AG08396 (cell line): ENCODE measurements around the gene PI4KA.
A peak's percentile ranks its signal among the peaks of the same experiment; 100 is the strongest.
"Not testable (repeated sequence)": the region's sequence is repeated elsewhere in the genome, so short reads cannot be mapped to it uniquely, and the experiment has no call there.

Source experiments
- DNase-seq: peaks from one replicate; pipeline ENCODE4 v3.0.0; 2012; ENCODE audit warnings: low spot score, mixed read lengths

Gene PI4KA

DNA sequence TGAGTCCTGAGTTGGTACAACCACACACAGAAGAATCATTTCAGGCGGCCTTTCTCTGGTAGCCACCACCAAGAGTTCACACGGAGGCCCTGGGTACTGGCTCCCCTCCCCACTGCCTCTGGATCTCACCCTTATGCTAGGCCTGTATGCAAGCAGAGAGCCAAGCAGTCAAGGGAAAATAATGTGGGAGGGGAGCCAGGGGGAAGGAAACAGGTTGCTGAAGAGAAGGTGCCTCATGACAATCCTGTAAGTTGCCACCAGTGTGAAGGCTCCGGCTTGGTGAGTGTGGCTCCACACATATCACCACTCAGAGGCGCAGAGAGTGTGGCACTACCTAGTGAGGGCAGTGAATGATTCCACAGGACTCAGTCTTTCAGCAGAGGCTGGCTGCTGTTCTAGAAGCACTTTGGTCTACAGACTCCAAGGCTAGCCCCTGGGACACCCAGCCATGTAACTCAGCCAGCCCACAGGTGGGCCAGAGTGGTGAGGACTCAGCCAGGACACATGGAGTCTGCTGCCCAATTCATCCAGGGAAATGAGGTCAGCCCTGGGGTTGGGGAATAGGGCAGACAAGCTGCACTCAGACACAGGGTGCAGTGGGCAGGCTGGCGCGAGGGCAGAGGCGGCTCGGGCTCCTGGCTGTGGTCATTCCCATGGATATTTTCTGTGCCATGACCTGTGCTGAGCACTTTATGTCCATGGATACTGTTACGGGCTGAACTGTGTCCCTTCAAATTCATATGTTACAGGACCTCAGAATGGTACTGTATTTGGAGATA, 133.7 kb downstream of the PI4KA start:
- DNase-seq: no peak

DNA sequence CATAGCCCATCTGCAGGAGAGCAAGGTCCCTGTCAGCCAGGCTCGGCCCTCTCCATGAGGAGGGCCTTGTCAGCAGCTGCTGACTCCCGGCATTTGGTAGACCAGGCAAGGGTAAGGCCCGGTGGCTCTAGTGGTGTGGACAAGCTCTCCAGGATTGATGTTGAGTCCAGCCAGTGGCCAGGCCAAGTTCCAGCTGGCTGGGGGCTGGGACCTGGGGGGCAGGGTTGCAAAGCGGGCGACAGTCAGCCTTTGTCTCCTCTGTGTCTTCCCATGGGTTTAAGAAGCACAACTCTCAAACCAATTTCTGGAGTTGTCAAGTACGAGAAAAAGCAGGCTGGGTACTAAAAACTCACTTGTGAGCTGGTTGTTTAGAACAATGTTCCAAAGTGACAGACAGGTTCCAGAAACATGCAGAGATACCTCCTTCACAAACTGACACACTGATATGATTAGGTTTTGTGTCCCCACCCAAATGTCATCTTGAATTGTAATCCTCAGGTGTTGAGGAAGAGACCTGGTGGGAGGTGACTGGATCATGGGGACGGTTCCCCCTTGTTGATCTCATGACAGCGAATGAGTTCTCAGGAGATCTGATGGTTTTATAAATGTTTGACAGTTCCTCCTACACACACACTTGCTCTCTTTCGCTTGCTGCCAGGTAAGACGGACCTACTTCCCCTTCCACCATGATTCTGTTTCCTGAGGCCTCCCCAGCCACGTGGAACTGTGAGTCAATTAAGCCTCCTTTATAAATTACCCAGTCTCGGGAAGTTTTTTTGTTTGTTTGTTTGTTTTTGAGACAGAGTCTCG, 137.0 kb downstream of the PI4KA start:
- no peak for DNase-seq

DNA sequence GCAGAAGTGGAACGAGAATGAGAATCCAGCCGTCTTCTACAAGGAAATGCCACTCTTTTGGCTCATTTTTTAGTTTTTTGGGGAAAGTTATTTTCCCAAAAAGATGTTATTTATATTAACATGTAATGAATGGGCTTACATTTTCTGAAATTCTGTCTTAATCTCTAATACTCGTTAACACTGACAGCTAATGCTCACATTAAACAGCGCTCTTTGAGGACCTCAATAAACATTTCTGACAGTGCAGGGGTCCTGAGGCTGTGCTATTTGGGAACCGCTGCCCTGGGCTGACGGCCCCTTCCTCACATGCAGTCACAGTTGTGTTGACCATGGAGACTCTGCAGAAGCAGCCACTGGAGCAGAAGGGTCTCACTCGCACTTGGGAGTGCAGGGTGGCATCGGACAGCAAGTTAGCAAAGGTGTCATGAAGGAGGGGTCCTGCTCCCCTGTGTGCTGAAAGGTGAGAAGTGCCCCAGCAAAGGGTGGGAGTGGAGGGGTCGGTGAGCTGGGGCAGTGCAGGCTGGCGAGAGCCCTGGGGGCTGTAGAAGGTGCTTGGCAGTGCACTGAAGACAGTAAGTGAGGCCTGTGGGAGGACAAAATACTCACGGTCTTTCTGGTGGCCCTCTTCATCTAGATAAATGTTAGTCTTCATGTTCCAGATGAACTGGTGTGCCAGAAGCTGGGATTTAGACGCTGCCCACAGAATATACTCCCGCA, 137.8 kb downstream of the PI4KA start:
- no peak for DNase-seq

DNA sequence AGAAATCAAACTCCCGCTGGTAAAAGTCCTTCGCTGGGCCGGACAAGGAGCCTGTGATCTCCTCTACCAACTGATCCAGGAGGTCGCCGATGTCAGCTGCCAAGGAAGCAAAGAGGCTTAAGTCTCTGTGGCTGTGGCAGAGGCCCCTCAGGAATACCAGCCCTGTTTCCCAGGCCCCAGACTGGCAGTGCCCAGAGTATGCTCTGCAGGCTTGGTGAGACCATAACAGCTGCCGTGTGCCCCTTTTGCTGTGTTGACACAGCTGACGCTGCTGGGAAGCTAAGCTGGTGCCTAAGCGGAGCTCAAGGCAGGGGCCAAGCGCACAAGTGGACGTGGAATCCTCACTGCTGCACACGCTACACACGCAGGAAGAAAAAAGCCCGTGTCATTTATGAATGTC, 139.9 kb downstream of the PI4KA start:
- not testable (repeated sequence) for DNase-seq

- not testable (repeated sequence) for DNase-seq
Measured at GRCh38 chr22:20717981-20718380, 140.6 kb downstream of the PI4KA start.

- DNase-seq: not testable (repeated sequence)
Measured at GRCh38 chr22:20717213-20717866, 141.3 kb downstream of the PI4KA start.

- DNase-seq: not testable (repeated sequence)
Measured at GRCh38 chr22:20713116-20713515, 145.5 kb downstream of the PI4KA start.

GRCh38 chr22:20709966-20710365, 148.6 kb downstream of the PI4KA start:
- not testable (repeated sequence) for DNase-seq

GRCh38 chr22:20707549-20708118, 151.0 kb downstream of the PI4KA start:
- not testable (repeated sequence) for DNase-seq

- DNase-seq: not testable (repeated sequence)
Measured at GRCh38 chr22:20703816-20704609, 154.6 kb downstream of the PI4KA start.

DNA sequence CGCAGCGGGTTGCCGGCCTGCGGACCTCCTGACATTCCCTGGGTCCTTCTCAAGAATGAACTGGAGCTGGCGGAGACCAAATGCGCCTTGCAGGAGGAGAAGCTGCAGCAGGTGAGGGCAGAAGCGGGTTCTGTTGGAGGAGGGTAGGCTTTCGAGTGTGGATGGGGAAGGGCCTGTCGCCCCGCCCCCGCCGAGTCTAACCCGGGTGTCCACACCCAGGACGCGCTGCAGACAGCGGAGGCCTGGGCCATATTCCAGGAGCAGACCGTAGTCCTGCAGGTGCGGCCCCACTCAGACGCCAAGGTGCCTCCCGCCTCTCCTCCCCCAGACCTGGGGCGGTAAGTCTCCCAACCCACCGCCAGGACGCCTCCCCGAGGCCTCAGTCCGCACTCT, 155.2 kb downstream of the PI4KA start:
- DNase-seq: not testable (repeated sequence)

- DNase-seq: peak; percentile 97
Measured at GRCh38 chr22:20702546-20703413, 155.8 kb downstream of the PI4KA start.

GRCh38 chr22:20702175-20702545, 156.5 kb downstream of the PI4KA start:
- DNase-seq: not testable (repeated sequence)

DNA sequence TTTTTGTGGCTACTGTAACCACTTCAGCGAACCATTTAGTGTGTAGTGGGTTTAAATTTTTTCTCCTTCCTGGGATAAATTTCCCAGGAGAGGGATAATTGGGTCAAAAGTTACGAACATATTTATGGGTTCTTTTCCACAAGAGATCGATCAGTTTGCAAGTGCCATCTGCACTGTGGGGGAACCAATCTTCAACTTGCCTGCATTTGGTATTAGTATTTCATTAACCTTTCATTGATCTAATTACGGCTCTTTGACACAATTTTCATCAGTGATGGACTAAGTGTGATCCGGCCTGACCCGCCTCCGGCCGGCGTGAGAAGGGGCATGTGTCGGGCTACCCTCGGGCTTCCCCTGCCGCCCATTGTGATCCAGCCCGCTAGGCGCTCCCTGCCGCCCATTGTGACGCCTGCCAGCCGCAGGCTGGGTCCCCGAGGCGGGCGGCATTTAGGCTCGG, 156.9 kb downstream of the PI4KA start:
- DNase-seq: not testable (repeated sequence)

- not testable (repeated sequence) for DNase-seq
Measured at GRCh38 chr22:20700347-20700746, 158.3 kb downstream of the PI4KA start.

DNA sequence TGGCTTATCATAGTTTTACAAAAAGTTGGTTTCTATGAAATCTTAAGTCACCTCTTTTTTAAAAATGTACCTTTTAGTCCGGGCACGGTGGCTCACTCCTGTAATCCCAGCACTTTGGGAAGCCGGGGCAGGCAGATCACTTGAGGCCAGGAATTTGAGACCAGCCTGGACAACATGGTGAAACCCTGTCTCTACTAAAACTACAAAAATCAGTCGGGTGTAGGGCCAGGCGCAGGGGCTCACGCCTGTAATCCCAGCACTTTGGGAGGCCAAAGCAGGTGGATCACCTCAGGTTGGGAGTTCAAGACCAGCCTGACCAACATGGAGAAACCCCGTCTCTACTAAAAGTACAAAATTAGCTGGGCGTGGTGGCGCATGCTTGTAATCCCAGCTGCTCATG, 158.8 kb downstream of the PI4KA start:
- not testable (repeated sequence) for DNase-seq

DNA sequence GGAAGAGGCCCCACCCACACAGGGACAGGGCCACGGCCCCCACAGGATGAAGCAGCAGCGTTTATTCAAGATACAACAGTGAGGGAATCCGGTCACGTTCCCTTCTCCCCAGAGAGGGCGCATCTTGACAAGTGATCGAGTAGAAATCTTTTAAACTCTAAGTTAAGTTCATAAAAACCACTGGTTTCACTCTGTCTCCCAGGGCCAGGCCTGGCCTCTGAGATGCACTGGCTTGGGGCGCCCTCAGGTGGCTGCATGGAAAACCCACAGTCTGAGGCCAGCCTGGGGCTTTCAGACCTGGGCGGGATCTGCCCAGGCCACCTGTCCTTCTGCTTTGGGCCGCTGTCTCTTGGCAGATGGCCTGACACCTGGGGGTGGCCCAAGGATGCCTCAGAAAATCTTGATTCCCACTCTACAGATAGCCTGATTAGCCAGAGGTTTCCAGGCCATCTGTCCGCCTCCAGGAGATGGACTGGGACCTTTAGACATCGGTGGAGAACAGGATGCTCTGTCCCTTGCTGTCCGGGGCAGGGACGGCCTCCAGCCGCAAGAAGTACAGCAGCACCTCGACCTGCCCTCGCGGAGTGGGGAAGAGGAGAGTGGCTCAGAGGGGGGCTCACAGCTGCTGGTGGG, 161.0 kb downstream of the PI4KA start:
- DNase-seq: peak; percentile 80

- DNase-seq: not testable (repeated sequence)
Measured at GRCh38 chr22:20696056-20696455, 162.6 kb downstream of the PI4KA start.

GRCh38 chr22:20695205-20695604, 163.4 kb downstream of the PI4KA start:
- DNase-seq: not testable (repeated sequence)
